Astrocyte (in vitro differentiated cells and primary cell): ENCODE data around the gene TSPAN14. TPM values are rescaled to one million over a fixed set of nuclear protein-coding genes. Genes with fewer than 3 reads are reported as not detected.
"Not testable (repeated sequence)": the region's sequence is repeated elsewhere in the genome, so short reads cannot be mapped to it uniquely, and the experiment has no call there.

Experiments used
- DNase-seq: peaks from one replicate; pipeline ENCODE4 v3.0.0-alpha.2; 2010; ENCODE audit warnings: low read depth
- FAIRE-seq: peaks from 2 replicates; lab custom pipeline; 2011; peaks lifted over from hg19 to GRCh38; lab: Jason Lieb, UNC
- H2AFZ ChIP-seq: 2 replicates; pipeline ENCODE4 v1.6.0; 2012; ENCODE audit warnings: low read depth, low read length, inconsistent platforms
- H3K27ac ChIP-seq: 2 replicates; pipeline ENCODE4 v1.5.1; 2011; ENCODE audit warnings: low read depth, low read length, inconsistent platforms
- H3K27me3 ChIP-seq: 2 replicates; pipeline ENCODE4 v1.6.0; 2011; ENCODE audit warnings: low read length, inconsistent platforms; ENCODE audit not compliant: insufficient read depth
- H3K36me3 ChIP-seq: 2 replicates; pipeline ENCODE4 v1.5.1; 2011; ENCODE audit warnings: low read length, inconsistent platforms; ENCODE audit not compliant: insufficient read depth
- H3K4me1 ChIP-seq: 2 replicates; pipeline ENCODE4 v1.5.1; 2011; ENCODE audit warnings: low read length, inconsistent platforms; ENCODE audit not compliant: insufficient read depth
- H3K4me2 ChIP-seq: 2 replicates; pipeline ENCODE4 v1.6.0; 2012; ENCODE audit warnings: low read length, inconsistent platforms
- H3K4me3 ChIP-seq: 2 replicates; pipeline ENCODE4 v1.5.1; 2011; ENCODE audit warnings: low read depth, mild to moderate bottlenecking, low read length, inconsistent platforms; ENCODE audit not compliant: insufficient read depth
- H3K79me2 ChIP-seq: 2 replicates; pipeline ENCODE4 v1.6.0; 2012; ENCODE audit warnings: mild to moderate bottlenecking, low read length, inconsistent platforms; ENCODE audit not compliant: insufficient read depth
- H3K9ac ChIP-seq: 2 replicates; pipeline ENCODE4 v1.6.0; 2012; ENCODE audit warnings: mild to moderate bottlenecking, low read length, inconsistent platforms
- H3K9me3 ChIP-seq: 2 replicates; pipeline ENCODE4 v1.5.1; 2012; ENCODE audit warnings: low read depth, mild to moderate bottlenecking, low read length, inconsistent platforms; ENCODE audit not compliant: insufficient read depth
- H4K20me1 ChIP-seq: 2 replicates; pipeline ENCODE4 v1.6.0; 2012; ENCODE audit warnings: low read length, inconsistent platforms; ENCODE audit not compliant: insufficient read depth
- H3K27ac Mint-ChIP-seq: one replicate; pipeline ENCODE4 v1.8.0; 2021; ENCODE audit warnings: mild to moderate bottlenecking, mixed read lengths; ENCODE audit not compliant: unreplicated experiment
- H3K27me3 Mint-ChIP-seq: one replicate; pipeline ENCODE4 v1.8.0; 2021; ENCODE audit warnings: low read depth, mixed read lengths; ENCODE audit not compliant: unreplicated experiment
- H3K36me3 Mint-ChIP-seq: one replicate; pipeline ENCODE4 v1.8.0; 2021; ENCODE audit warnings: low read depth, mixed read lengths; ENCODE audit not compliant: unreplicated experiment
- H3K4me1 Mint-ChIP-seq: one replicate; pipeline ENCODE4 v1.8.0; 2021; ENCODE audit warnings: low read depth, mixed read lengths; ENCODE audit not compliant: unreplicated experiment
- H3K4me3 Mint-ChIP-seq: one replicate; pipeline ENCODE4 v1.8.0; 2021; ENCODE audit warnings: mild to moderate bottlenecking, moderate library complexity, mixed read lengths; ENCODE audit not compliant: unreplicated experiment
- H3K9me3 Mint-ChIP-seq: one replicate; pipeline ENCODE4 v1.8.0; 2021; ENCODE audit warnings: mild to moderate bottlenecking, mixed read lengths; ENCODE audit not compliant: unreplicated experiment
- CTCF ChIP-seq: IDR thresholded peaks from 2 replicates; pipeline ENCODE4 v1.5.1; 2011; ENCODE audit warnings: low read depth, mild to moderate bottlenecking, inconsistent platforms, low read length, moderate library complexity; ENCODE audit not compliant: insufficient read depth
- EZH2 ChIP-seq: IDR thresholded peaks from 2 replicates; pipeline ENCODE4 v1.6.1; 2012; ENCODE audit warnings: mild to moderate bottlenecking, low read length, inconsistent platforms; ENCODE audit not compliant: insufficient read depth
- total RNA-seq: library from RNA; stranded (reverse); gene quantifications from 2 replicates; pipeline ENCODE4 v1.2.1, GENCODE V29; 2021

The TSPAN14 gene
- total RNA-seq, 1 donor from 2014 or later, result 140 TPM

- DNase-seq (no peak), FAIRE-seq (no peak)
- H3K9me3 Mint-ChIP-seq, result peaks cover 2% of the 10 kb centered on the region
- Histone ChIP-seq H3K9ac (no peak overlapping the region), H3K4me2 (no peak overlapping the region), H3K79me2 (no peaks in the 10 kb centered on the region), H3K27ac (no peak overlapping the region), H3K4me3 (no peak overlapping the region), H3K4me1 (no peaks in the 10 kb centered on the region), H2AFZ (no peak overlapping the region), H4K20me1 (no peaks in the 10 kb centered on the region), H3K9me3 (no peaks in the 10 kb centered on the region), H3K36me3 (no peaks in the 10 kb centered on the region), H3K27me3 (no peaks in the 10 kb centered on the region)
- H3K27me3 Mint-ChIP-seq, result no peaks in the 10 kb centered on the region
- H3K36me3 Mint-ChIP-seq, result peaks cover 3% of the 10 kb centered on the region
- H3K4me1 Mint-ChIP-seq, result peaks cover 8% of the 10 kb centered on the region
- no peak overlapping the region for H3K4me3 Mint-ChIP-seq
- TF ChIP-seq EZH2, result no peak
- TF ChIP-seq CTCF, result no peak
- no peak overlapping the region for H3K27ac Mint-ChIP-seq
Observed at GRCh38 chr10:80530251-80530650, 76.1 kb downstream of the TSPAN14 start.

GRCh38 chr10:80530816-80531215 lies 76.7 kb downstream of the TSPAN14 start:
- H3K9ac ChIP-seq, result no peak overlapping the region
- no peaks in the 10 kb centered on the region for H3K36me3 ChIP-seq
- H3K4me3 ChIP-seq, result no peak overlapping the region
- H2AFZ ChIP-seq, result no peak overlapping the region
- H3K79me2 ChIP-seq, result no peaks in the 10 kb centered on the region
- TF ChIP-seq CTCF, result no peak
- TF ChIP-seq EZH2, result no peak
- H3K4me2 ChIP-seq, result no peak overlapping the region
- Mint-ChIP-seq H3K4me3 (no peak overlapping the region), H3K27ac (no peak overlapping the region), H3K4me1 (peaks cover 5% of the 10 kb centered on the region), H3K9me3 (peaks cover 2% of the 10 kb centered on the region), H3K27me3 (no peaks in the 10 kb centered on the region), H3K36me3 (peaks cover 3% of the 10 kb centered on the region)
- H3K9me3 ChIP-seq, result no peaks in the 10 kb centered on the region
- H4K20me1 ChIP-seq, result no peaks in the 10 kb centered on the region
- H3K27me3 ChIP-seq, result no peaks in the 10 kb centered on the region
- no peaks in the 10 kb centered on the region for H3K4me1 ChIP-seq
- H3K27ac ChIP-seq, result no peak overlapping the region
- DNase-seq (no peak), FAIRE-seq (no peak)

GRCh38 chr10:80532571-80532970 lies 78.5 kb downstream of the TSPAN14 start:
- Histone ChIP-seq H3K79me2 (no peaks in the 10 kb centered on the region), H3K9me3 (no peaks in the 10 kb centered on the region), H2AFZ (no peak overlapping the region), H3K27me3 (no peaks in the 10 kb centered on the region), H3K36me3 (no peaks in the 10 kb centered on the region), H3K4me1 (no peaks in the 10 kb centered on the region), H3K4me3 (no peak overlapping the region), H3K9ac (no peak overlapping the region), H3K4me2 (no peak overlapping the region), H3K27ac (no peak overlapping the region), H4K20me1 (no peaks in the 10 kb centered on the region)
- Mint-ChIP-seq H3K36me3 (peaks cover 3% of the 10 kb centered on the region), H3K27me3 (no peaks in the 10 kb centered on the region), H3K4me3 (no peak overlapping the region), H3K9me3 (peaks cover 7% of the 10 kb centered on the region), H3K4me1 (no peaks in the 10 kb centered on the region), H3K27ac (no peak overlapping the region)
- FAIRE-seq, result no peak
- no peak for TF ChIP-seq CTCF
- TF ChIP-seq EZH2, result no peak
- DNase-seq, result no peak

GRCh38 chr10:80534059-80534458 lies 79.9 kb downstream of the TSPAN14 start:
- H3K27me3 Mint-ChIP-seq, H3K27ac Mint-ChIP-seq, H3K4me2 ChIP-seq, H3K4me3 ChIP-seq, H3K36me3 Mint-ChIP-seq, H3K79me2 ChIP-seq, DNase-seq, H3K4me1 ChIP-seq, H3K4me3 Mint-ChIP-seq, H3K9me3 ChIP-seq, FAIRE-seq, H3K4me1 Mint-ChIP-seq, H3K9ac ChIP-seq, H3K36me3 ChIP-seq, H3K27ac ChIP-seq, H4K20me1 ChIP-seq, H3K27me3 ChIP-seq, H3K9me3 Mint-ChIP-seq, H2AFZ ChIP-seq: not testable (repeated sequence)
